HEK293 (cell line): ENCODE results near the gene KRT27.
A peak's percentile ranks its signal among the peaks of the same experiment; 100 is the strongest.
"Not testable (repeated sequence)": the region's sequence is repeated elsewhere in the genome, so short reads cannot be mapped to it uniquely, and the experiment has no call there.

Experiments
- CTCF ChIA-PET: fragments of 350-600 bp; formaldehyde crosslinking; extraction: SDS; loops from one replicate; lab custom pipeline; 2021; ENCODE audit warnings: antibody characterized with exemption; lab: Yijun Ruan, JAX
- POLR2A ChIA-PET: fragments of 300-600 bp; formaldehyde crosslinking; extraction: SDS; loops from one replicate; lab custom pipeline; 2020; ENCODE audit warnings: antibody characterized with exemption, inconsistent platforms; lab: Yijun Ruan, JAX
- H3K27ac ChIP-seq: fragments of 200-500 bp; sonication (Bioruptor generic); 2 replicates; pipeline ENCODE4 v1.5.1; 2014; ENCODE audit warnings: low read depth, low read length, control low read depth, inconsistent platforms; ENCODE audit errors: extremely low read depth
- H3K36me3 ChIP-seq, 2 experiments: fragments of 200-500 bp in 1 of 2; sonication (Bioruptor generic) in 1 of 2; 1 replicate in 1 of 2; 2 replicates in 1 of 2; pipeline ENCODE4 v1.5.1; 2014 to 2017; ENCODE audit warnings: inconsistent platforms in 2 of 2, low read length in 2 of 2; ENCODE audit not compliant: control insufficient read depth in 2 of 2, insufficient read depth in 1 of 2
- H3K4me1 ChIP-seq: fragments of 200-500 bp; sonication (Bioruptor generic); 2 replicates; pipeline ENCODE4 v1.5.1; 2014; ENCODE audit warnings: mild to moderate bottlenecking, low read length, inconsistent platforms; ENCODE audit not compliant: control insufficient read depth, insufficient read depth
- H3K4me3 ChIP-seq: 2 replicates; pipeline ENCODE4 v1.5.1; 2011; ENCODE audit warnings: low read depth, mild to moderate bottlenecking, control low read depth, low read length, moderate library complexity
- H3K9me3 ChIP-seq: fragments of 200-500 bp; sonication (Bioruptor generic); 2 replicates; pipeline ENCODE4 v1.5.1; 2014; ENCODE audit warnings: low read depth, low read length, inconsistent platforms; ENCODE audit not compliant: control insufficient read depth, insufficient read depth
- GLI4 ChIP-seq: fragments of 450-650 bp; formaldehyde crosslinking; IDR thresholded peaks from 2 replicates; pipeline ENCODE4 v1.5.1; 2016; ENCODE audit warnings: missing biosample characterization, missing genetic modification characterization
- HOXD13 ChIP-seq: sonication (generic); formaldehyde crosslinking; IDR thresholded peaks from 2 replicates; pipeline ENCODE4 v1.8.0; 2022; ENCODE audit warnings: missing genetic modification reagents, borderline replicate concordance
- SCRT2 ChIP-seq: fragments of 450-650 bp; formaldehyde crosslinking; IDR thresholded peaks from 2 replicates; pipeline ENCODE4 v1.5.1; 2016; ENCODE audit warnings: missing biosample characterization, missing genetic modification characterization
- ZBTB11 ChIP-seq: fragments of 450-650 bp; formaldehyde crosslinking; conservative IDR thresholded peaks from 2 replicates; pipeline ENCODE4 v1.5.1; 2016; ENCODE audit warnings: low read depth, missing biosample characterization, missing genetic modification characterization
- ZBTB48 ChIP-seq: fragments of 450-650 bp; formaldehyde crosslinking; IDR thresholded peaks from 2 replicates; pipeline ENCODE4 v1.5.1; 2016; ENCODE audit warnings: missing biosample characterization, missing genetic modification characterization
- ZNF146 ChIP-seq: fragments of 450-650 bp; formaldehyde crosslinking; IDR thresholded peaks from 2 replicates; pipeline ENCODE4 v1.5.1; 2016; ENCODE audit warnings: missing biosample characterization, missing genetic modification characterization
- ZNF16 ChIP-seq: fragments of 450-650 bp; formaldehyde crosslinking; IDR thresholded peaks from 2 replicates; pipeline ENCODE4 v1.5.1; 2016; ENCODE audit warnings: low read depth, missing biosample characterization, missing genetic modification characterization
- ZNF248 ChIP-seq: fragments of 450-650 bp; formaldehyde crosslinking; IDR thresholded peaks from 2 replicates; pipeline ENCODE4 v1.5.1; 2017; ENCODE audit warnings: missing biosample characterization, missing genetic modification characterization
- ZNF266 ChIP-seq: fragments of 450-650 bp; formaldehyde crosslinking; IDR thresholded peaks from 2 replicates; pipeline ENCODE4 v1.5.1; 2016; ENCODE audit warnings: missing biosample characterization, missing genetic modification characterization, low read depth
- ZNF366 ChIP-seq: fragments of 450-650 bp; formaldehyde crosslinking; conservative IDR thresholded peaks from 2 replicates; pipeline ENCODE4 v1.5.1; 2016; ENCODE audit warnings: missing biosample characterization, missing genetic modification characterization
- ZSCAN30 ChIP-seq: fragments of 450-650 bp; IDR thresholded peaks from 2 replicates; pipeline ENCODE4 v1.5.1; 2018; ENCODE audit warnings: missing biosample characterization, mild to moderate bottlenecking, missing genetic modification characterization, moderate library complexity
- TF ChIP-seq, protein P1 (sequence below): fragments of 450-650 bp; formaldehyde crosslinking; IDR thresholded peaks from 2 replicates; pipeline ENCODE4 v1.5.1; 2016; ENCODE audit warnings: missing biosample characterization, missing genetic modification characterization
- TF ChIP-seq, protein P2 (sequence below): fragments of 450-650 bp; formaldehyde crosslinking; IDR thresholded peaks from 2 replicates; pipeline ENCODE4 v1.5.1; 2016; ENCODE audit warnings: missing biosample characterization, missing genetic modification characterization

KRT27 gene

GRCh38 chr17:40816569-40816968 lies 34.2 kb upstream of the KRT27 start (continued):
- no peak for TF ChIP-seq ZBTB11 (tag by site-specific recombination)
- TF ChIP-seq GLI4 (tag by site-specific recombination), result no peak
- no peak for TF ChIP-seq ZNF266 (tag by site-specific recombination)
- no peak for TF ChIP-seq ZNF16 (tag by site-specific recombination)
- no peak for TF ChIP-seq ZBTB48 (tag by site-specific recombination)
- no peak for TF ChIP-seq ZNF248 (tag by site-specific recombination)
- TF ChIP-seq, all 188 proteins: peak for 0

GRCh38 chr17:40815381-40815780 lies 33.0 kb upstream of the KRT27 start:
- Histone ChIP-seq H3K9me3 (no peaks in the 10 kb centered on the region), H3K36me3 (peaks cover 0 to 16% of the 10 kb centered on the region in 2 experiments; a peak in 1 of 3 replicates)
- POLR2A ChIA-PET, result no interaction called here
- TF ChIP-seq ZNF248 (tag by site-specific recombination) (no peak), HOXD13 (CRISPR knock-in tag) (no peak), ZBTB48 (tag by site-specific recombination) (no peak), ZNF366 (tag by site-specific recombination) (0 out of 2 replicates have a peak, but pooled peaks have one; percentile 20), ZSCAN30 (tag by site-specific recombination) (no peak)
- TF ChIP-seq, all 188 proteins: peak for 1
- CTCF ChIA-PET, result interaction anchor here (0.6 to 1.6 kb wide), 5 partner anchors 11 to 985 kb away, joined by 3 to 5 read pairs (median 3); no protein-coding TSS in a partner anchor
- Histone ChIP-seq H3K4me3 (no peak overlapping the region), H3K27ac (no peak overlapping the region), H3K4me1 (peaks cover 2% of the 10 kb centered on the region; the same call in 1 of the 2 replicates)

DNA sequence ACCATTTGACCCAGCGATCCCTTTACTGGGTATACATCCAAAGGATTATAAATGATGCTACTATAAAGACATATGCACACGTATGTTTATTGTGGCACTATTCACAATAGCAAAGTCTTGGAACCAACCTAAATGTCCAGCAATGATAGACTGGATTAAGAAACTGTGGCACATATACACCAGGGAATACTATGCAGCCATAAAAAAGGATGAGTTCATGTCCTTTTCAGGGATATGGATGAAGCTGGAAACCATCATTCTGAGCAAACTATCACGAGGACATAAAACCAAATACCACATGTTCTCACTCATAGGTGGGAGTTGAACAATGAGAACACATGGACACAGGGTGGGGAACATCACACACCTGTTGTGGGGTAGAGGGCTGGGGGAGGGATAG lies 32.3 kb upstream of the KRT27 start:
- POLR2A ChIA-PET, H3K4me1 ChIP-seq, H3K4me3 ChIP-seq, H3K9me3 ChIP-seq, H3K27ac ChIP-seq: not testable (repeated sequence)
- CTCF ChIA-PET, result interaction anchor here (0.7 kb wide), 1 partner anchor 835 kb away, joined by 3 read pairs; no protein-coding TSS in a partner anchor
- TF ChIP-seq SCRT2 (tag by site-specific recombination) (0 out of 2 replicates have a peak, but pooled peaks have one; percentile 13), ZNF146 (tag by site-specific recombination) (peak; percentile 97)
- TF ChIP-seq, protein P1, sequence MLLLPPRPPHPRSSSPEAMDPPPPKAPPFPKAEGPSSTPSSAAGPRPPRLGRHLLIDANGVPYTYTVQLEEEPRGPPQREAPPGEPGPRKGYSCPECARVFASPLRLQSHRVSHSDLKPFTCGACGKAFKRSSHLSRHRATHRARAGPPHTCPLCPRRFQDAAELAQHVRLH (tag by site-specific recombination), result 0 out of 2 replicates have a peak, but pooled peaks have one; percentile 20
- TF ChIP-seq, protein P2, sequence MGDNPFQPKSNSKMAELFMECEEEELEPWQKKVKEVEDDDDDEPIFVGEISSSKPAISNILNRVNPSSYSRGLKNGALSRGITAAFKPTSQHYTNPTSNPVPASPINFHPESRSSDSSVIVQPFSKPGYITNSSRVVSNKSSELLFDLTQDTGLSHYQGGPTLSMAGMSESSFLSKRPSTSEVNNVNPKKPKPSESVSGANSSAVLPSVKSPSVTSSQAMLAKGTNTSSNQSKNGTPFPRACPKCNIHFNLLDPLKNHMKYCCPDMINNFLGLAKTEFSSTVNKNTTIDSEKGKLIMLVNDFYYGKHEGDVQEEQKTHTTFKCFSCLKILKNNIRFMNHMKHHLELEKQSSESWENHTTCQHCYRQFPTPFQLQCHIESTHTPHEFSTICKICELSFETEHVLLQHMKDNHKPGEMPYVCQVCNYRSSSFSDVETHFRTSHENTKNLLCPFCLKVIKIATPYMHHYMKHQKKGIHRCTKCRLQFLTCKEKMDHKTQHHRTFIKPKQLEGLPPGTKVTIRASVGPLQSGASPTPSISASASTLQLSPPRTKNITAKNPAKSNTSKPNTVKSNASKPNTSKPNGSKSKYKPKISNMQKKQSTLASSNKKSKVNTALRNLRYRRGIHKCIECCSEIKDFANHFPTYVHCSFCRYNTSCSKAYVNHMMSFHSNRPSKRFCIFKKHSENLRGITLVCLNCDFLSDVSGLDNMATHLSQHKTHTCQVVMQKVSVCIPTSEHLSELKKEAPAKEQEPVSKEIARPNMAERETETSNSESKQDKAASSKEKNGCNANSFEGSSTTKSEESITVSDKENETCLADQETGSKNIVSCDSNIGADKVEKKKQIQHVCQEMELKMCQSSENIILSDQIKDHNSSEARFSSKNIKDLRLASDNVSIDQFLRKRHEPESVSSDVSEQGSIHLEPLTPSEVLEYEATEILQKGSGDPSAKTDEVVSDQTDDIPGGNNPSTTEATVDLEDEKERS, result peak; percentile 57; the same call in 1 of the 2 replicates
- H3K36me3 ChIP-seq, result peaks cover 0 to 15% of the 10 kb centered on the region in 2 experiments; a peak in 1 of 3 replicates
